H9 (cell line): ENCODE measurements around the gene TLK2. TPM values are rescaled to one million over a fixed set of nuclear protein-coding genes. Genes with fewer than 3 reads are reported as not detected.
"Not testable (repeated sequence)": the region's sequence is repeated elsewhere in the genome, so short reads cannot be mapped to it uniquely, and the experiment has no call there.

Experiments used
- DNase-seq: peaks from one replicate; pipeline ENCODE4 v3.0.0-alpha.2; 2017
- H2AFZ ChIP-seq: one replicate; pipeline ENCODE4 v1.6.1; 2013; ENCODE audit warnings: mild to moderate bottlenecking, low read length, control low read depth, moderate library complexity
- H2AK5ac ChIP-seq: 2 replicates; pipeline ENCODE4 v1.6.1; 2013; ENCODE audit warnings: low read length, control low read depth, mixed read lengths; ENCODE audit not compliant: insufficient read length
- H2BK120ac ChIP-seq: one replicate; pipeline ENCODE4 v1.6.1; 2013; ENCODE audit warnings: low read depth, mild to moderate bottlenecking, low read length, control low read depth, inconsistent platforms; ENCODE audit not compliant: poor library complexity, severe bottlenecking
- H2BK12ac ChIP-seq: 2 replicates; pipeline ENCODE4 v1.6.1; 2013; ENCODE audit warnings: low read length, control low read depth, mixed read lengths, low read depth; ENCODE audit not compliant: insufficient read length
- H2BK15ac ChIP-seq: 2 replicates; pipeline ENCODE4 v1.6.1; 2013; ENCODE audit warnings: low read depth, low read length, control low read depth
- H2BK20ac ChIP-seq: one replicate; pipeline ENCODE4 v1.6.1; 2013; ENCODE audit warnings: low read depth, mild to moderate bottlenecking, low read length, control low read depth, inconsistent platforms; ENCODE audit not compliant: poor library complexity, severe bottlenecking
- H2BK5ac ChIP-seq: 2 replicates; pipeline ENCODE4 v1.6.1; 2013; ENCODE audit warnings: low read length, control low read depth, mixed read lengths; ENCODE audit not compliant: insufficient read length
- H3K14ac ChIP-seq: 2 replicates; pipeline ENCODE4 v1.6.1; 2013; ENCODE audit warnings: low read length, control low read depth; ENCODE audit not compliant: insufficient read depth
- H3K18ac ChIP-seq: 2 replicates; pipeline ENCODE4 v1.6.1; 2013; ENCODE audit warnings: low read depth, mild to moderate bottlenecking, mixed read lengths, low read length, control low read depth; ENCODE audit not compliant: insufficient read length
- H3K23ac ChIP-seq: 2 replicates; pipeline ENCODE4 v1.6.1; 2013; ENCODE audit warnings: low read length, control low read depth, mixed read lengths, low read depth; ENCODE audit not compliant: insufficient read length
- H3K23me2 ChIP-seq: 2 replicates; pipeline ENCODE4 v1.6.1; 2013; ENCODE audit warnings: low read depth, mild to moderate bottlenecking, mixed read lengths, low read length, control low read depth; ENCODE audit not compliant: insufficient read length, poor library complexity, severe bottlenecking
- H3K27ac ChIP-seq: 2 replicates; pipeline ENCODE4 v1.5.1; 2013; ENCODE audit warnings: low read length, control low read depth, mixed read lengths, low read depth; ENCODE audit not compliant: insufficient read length
- H3K27me3 ChIP-seq: 2 replicates; pipeline ENCODE4 v1.6.1; 2013; ENCODE audit warnings: low read length, control low read depth, inconsistent platforms; ENCODE audit not compliant: insufficient read depth
- H3K4ac ChIP-seq: 2 replicates; pipeline ENCODE4 v1.6.1; 2013; ENCODE audit warnings: low read depth, mild to moderate bottlenecking, control low read depth, inconsistent platforms, low read length, moderate library complexity
- H3K4me1 ChIP-seq: 2 replicates; pipeline ENCODE4 v1.6.1; 2013; ENCODE audit warnings: low read length, control low read depth, inconsistent platforms; ENCODE audit not compliant: insufficient read depth
- H3K4me2 ChIP-seq: 2 replicates; pipeline ENCODE4 v1.6.1; 2013; ENCODE audit warnings: low read length, control low read depth, mixed read lengths; ENCODE audit not compliant: insufficient read length, insufficient read depth
- H3K56ac ChIP-seq: 2 replicates; pipeline ENCODE4 v1.6.1; 2013; ENCODE audit warnings: low read depth, mild to moderate bottlenecking, mixed read lengths, low read length, control low read depth; ENCODE audit not compliant: insufficient read length
- H3K79me1 ChIP-seq: 2 replicates; pipeline ENCODE4 v1.6.1; 2013; ENCODE audit warnings: low read depth, mild to moderate bottlenecking, moderate library complexity, low read length, control low read depth, inconsistent platforms; ENCODE audit not compliant: insufficient read depth, poor library complexity, severe bottlenecking
- H3K79me2 ChIP-seq: 2 replicates; pipeline ENCODE4 v1.6.1; 2013; ENCODE audit warnings: low read length, control low read depth, inconsistent platforms; ENCODE audit not compliant: insufficient read depth
- H3K9ac ChIP-seq: 2 replicates; pipeline ENCODE4 v1.6.1; 2013; ENCODE audit warnings: low read length, control low read depth, mixed read lengths; ENCODE audit not compliant: insufficient read length; ENCODE audit errors: extremely low read depth
- H3K9me3 ChIP-seq: one replicate; pipeline ENCODE4 v1.6.1; 2013; ENCODE audit warnings: low read depth, low read length, inconsistent platforms; ENCODE audit not compliant: control insufficient read depth
- H3T11ph ChIP-seq: one replicate; pipeline ENCODE4 v1.6.1; 2013; ENCODE audit warnings: mild to moderate bottlenecking, low read length, control low read depth, inconsistent platforms
- H4K20me1 ChIP-seq: one replicate; pipeline ENCODE4 v1.6.1; 2013; ENCODE audit not compliant: control insufficient read depth, insufficient read length, insufficient read depth
- H4K5ac ChIP-seq: 2 replicates; pipeline ENCODE4 v1.6.1; 2013; ENCODE audit warnings: low read depth, mild to moderate bottlenecking, mixed read lengths, low read length, control low read depth; ENCODE audit not compliant: insufficient read length
- H4K8ac ChIP-seq: replicated peaks from 2 replicates; pipeline ENCODE4 v1.6.1; 2013; ENCODE audit warnings: low read length, control low read depth, mixed read lengths, low read depth; ENCODE audit not compliant: insufficient read length
- H4K91ac ChIP-seq: 2 replicates; pipeline ENCODE4 v1.6.1; 2013; ENCODE audit warnings: low read depth, mild to moderate bottlenecking, moderate library complexity, mixed read lengths, low read length, control low read depth; ENCODE audit not compliant: insufficient read length
- H3K27ac Mint-ChIP-seq, 3 experiments: 2 replicates in 2 of 3; 3 replicates in 1 of 3; pipeline ENCODE4 v1.8.0; 2020 to 2021; ENCODE audit warnings: mixed read lengths in 3 of 3, mild to moderate bottlenecking in 1 of 3, moderate library complexity in 1 of 3
- H3K27me3 Mint-ChIP-seq: 2 replicates; pipeline ENCODE4 v1.8.0; 2021; ENCODE audit warnings: low read depth, mild to moderate bottlenecking, moderate library complexity, mixed read lengths
- H3K36me3 Mint-ChIP-seq, 3 experiments: 2 replicates in 2 of 3; 3 replicates in 1 of 3; pipeline ENCODE4 v1.8.0; 2020 to 2021; ENCODE audit warnings: low read depth in 3 of 3, mixed read lengths in 3 of 3; ENCODE audit not compliant: insufficient read depth in 1 of 3
- H3K4me1 Mint-ChIP-seq, 2 experiments: 2 replicates each; pipeline ENCODE4 v1.8.0; 2020; ENCODE audit warnings: mixed read lengths in 2 of 2
- H3K4me3 Mint-ChIP-seq, 2 experiments: 2 replicates in 1 of 2; 3 replicates in 1 of 2; pipeline ENCODE4 v1.8.0; 2020 to 2021; ENCODE audit warnings: mild to moderate bottlenecking in 2 of 2, mixed read lengths in 2 of 2, moderate library complexity in 1 of 2
- H3K9me3 Mint-ChIP-seq, 2 experiments: 2 replicates in 1 of 2; 3 replicates in 1 of 2; pipeline ENCODE4 v1.8.0; 2020; ENCODE audit warnings: mild to moderate bottlenecking in 2 of 2, mixed read lengths in 2 of 2, moderate library complexity in 1 of 2
- WGBS: extraction: QIAGEN DNeasy Blood & Tissue Kit; methylation state at CpG from one replicate; pipeline ENCODE4 v1.1.7; 2013; ENCODE audit warnings: missing lambda C conversion rate, low lambda C conversion rate, mixed read lengths; ENCODE audit not compliant: insufficient read length; ENCODE audit errors: extremely low coverage; 5-methylcytosine and 5-hydroxymethylcytosine counted together
- total RNA-seq: library from RNA; stranded (reverse); gene quantifications from 2 replicates; pipeline ENCODE4 v1.2.1, GENCODE V29; 2021

Gene TLK2
- total RNA-seq, 1 experiment from 2014 or later: 63.7 TPM

DNA sequence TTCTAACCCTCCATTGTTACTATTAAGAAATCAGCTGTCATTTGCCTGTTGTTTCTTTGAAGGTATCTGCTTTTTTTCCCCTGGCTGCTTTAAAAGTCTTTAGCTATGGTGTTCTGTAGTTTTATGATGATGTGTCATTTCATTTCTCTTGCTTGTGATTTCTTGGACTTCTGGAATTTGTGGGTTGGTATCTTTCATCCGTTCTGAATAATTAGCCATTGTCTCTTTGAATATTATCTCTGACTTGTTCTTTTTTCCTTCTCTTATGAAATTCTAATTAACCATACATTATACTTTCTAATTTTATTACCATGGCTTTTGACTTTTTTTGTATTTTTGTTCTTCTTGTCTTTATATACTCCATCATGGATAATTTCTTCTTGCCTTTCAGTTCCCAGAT, 52.3 kb downstream of the TLK2 start:
- H3K9me3 ChIP-seq, H3K4ac ChIP-seq, H2AK5ac ChIP-seq, H3K79me2 ChIP-seq, H2BK20ac ChIP-seq, H2BK5ac ChIP-seq, H2BK12ac ChIP-seq, H4K20me1 ChIP-seq, H4K91ac ChIP-seq, H3K27me3 Mint-ChIP-seq, H3T11ph ChIP-seq, H3K56ac ChIP-seq, H3K18ac ChIP-seq, H3K14ac ChIP-seq, H4K5ac ChIP-seq, H4K8ac ChIP-seq, H3K27ac Mint-ChIP-seq, H3K4me1 ChIP-seq, H2BK15ac ChIP-seq, H2AFZ ChIP-seq, H3K9ac ChIP-seq, H3K79me1 ChIP-seq, H3K4me3 Mint-ChIP-seq, H3K9me3 Mint-ChIP-seq, H3K4me2 ChIP-seq, H3K23ac ChIP-seq, DNase-seq, H3K27ac ChIP-seq, H3K23me2 ChIP-seq, H3K27me3 ChIP-seq, H2BK120ac ChIP-seq: not testable (repeated sequence)
- WGBS: no CpG with 5 or more reads among the region's 1 CpG
- peaks cover 8 to 21% of the 10 kb centered on the region in 2 experiments; a peak in 3 of 4 replicates for H3K4me1 Mint-ChIP-seq
- H3K36me3 Mint-ChIP-seq: peaks cover 11 to 41% (median 34%) of the 10 kb centered on the region in 3 experiments

DNA sequence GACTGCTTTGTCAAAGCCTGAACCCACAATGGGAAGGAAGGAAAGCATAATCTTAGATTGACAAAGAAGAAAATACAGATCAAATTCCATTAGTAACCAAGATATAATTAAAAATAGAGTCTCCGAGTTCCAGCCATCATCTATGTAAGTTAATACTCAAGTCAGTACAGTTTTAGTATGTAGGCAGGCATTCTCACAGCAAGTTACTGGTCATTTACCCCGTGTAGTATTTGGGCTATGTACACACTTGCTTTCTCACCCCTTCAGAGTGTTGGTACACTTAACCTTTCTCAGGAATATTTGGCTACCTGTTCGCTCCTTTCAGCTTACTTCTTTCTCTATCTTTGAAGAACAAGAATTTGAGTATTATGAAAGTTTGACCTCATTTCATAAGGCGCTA, 57.9 kb downstream of the TLK2 start:
- DNase-seq, H3K27ac ChIP-seq, H3K4ac ChIP-seq, H3K27me3 Mint-ChIP-seq, H2AFZ ChIP-seq, H4K91ac ChIP-seq, H3K9ac ChIP-seq, H3K14ac ChIP-seq, H3K9me3 Mint-ChIP-seq, H3K79me2 ChIP-seq, H3K27me3 ChIP-seq, H3K4me1 ChIP-seq, H4K5ac ChIP-seq, H4K8ac ChIP-seq, H3T11ph ChIP-seq, H2BK20ac ChIP-seq, H2BK120ac ChIP-seq, H3K4me2 ChIP-seq, H2BK12ac ChIP-seq, H2BK5ac ChIP-seq, H3K23me2 ChIP-seq, H3K79me1 ChIP-seq, H3K27ac Mint-ChIP-seq, H3K56ac ChIP-seq, H4K20me1 ChIP-seq, H3K18ac ChIP-seq, H2BK15ac ChIP-seq, H3K23ac ChIP-seq, H3K9me3 ChIP-seq, H3K4me3 Mint-ChIP-seq, H2AK5ac ChIP-seq: not testable (repeated sequence)
- Mint-ChIP-seq H3K4me1 (peaks cover 10 to 22% of the 10 kb centered on the region in 2 experiments), H3K36me3 (peaks cover 6 to 50% (median 45%) of the 10 kb centered on the region in 3 experiments; a peak in 6 of 7 replicates)
- WGBS: no CpG with 5 or more reads among the region's 4 CpGs
